NCI-H526 treated with DMSO at 0.1 percent for 48 hours (cell line): Measurements from ENCODE around the gene FGD4.
"Not testable (repeated sequence)": the region's sequence is repeated elsewhere in the genome, so short reads cannot be mapped to it uniquely, and the experiment has no call there.

Source experiments
- DNase-seq: peaks from one replicate; lab custom pipeline; 2025; lab: John Stamatoyannopoulos, UW

The FGD4 gene

DNA sequence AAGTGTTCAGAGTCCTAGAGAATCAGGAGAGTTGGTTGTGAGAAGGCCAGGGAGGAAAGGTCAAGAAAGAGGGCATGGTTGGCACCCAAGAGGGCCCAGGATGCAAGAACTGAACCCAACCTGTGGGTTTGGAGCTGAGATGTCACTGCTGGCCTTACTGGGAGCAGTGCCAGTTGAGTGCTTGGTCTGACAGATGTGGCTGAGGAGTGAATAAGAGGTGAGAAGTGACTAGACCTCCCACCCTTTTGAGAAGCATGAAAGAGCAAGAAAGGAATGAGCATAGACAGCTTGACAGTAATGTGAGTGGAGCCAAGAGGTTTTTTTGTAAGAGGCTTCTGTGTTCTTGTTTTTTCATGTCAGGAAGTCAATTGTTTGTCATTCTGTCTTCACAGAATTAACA lies 95.3 kb downstream of the FGD4 start:
- DNase-seq, result no peak

GRCh38 chr12:32496946-32497345 lies 97.6 kb downstream of the FGD4 start:
- DNase-seq, result no peak

GRCh38 chr12:32497864-32498263 lies 98.5 kb downstream of the FGD4 start:
- DNase-seq, result no peak

DNA sequence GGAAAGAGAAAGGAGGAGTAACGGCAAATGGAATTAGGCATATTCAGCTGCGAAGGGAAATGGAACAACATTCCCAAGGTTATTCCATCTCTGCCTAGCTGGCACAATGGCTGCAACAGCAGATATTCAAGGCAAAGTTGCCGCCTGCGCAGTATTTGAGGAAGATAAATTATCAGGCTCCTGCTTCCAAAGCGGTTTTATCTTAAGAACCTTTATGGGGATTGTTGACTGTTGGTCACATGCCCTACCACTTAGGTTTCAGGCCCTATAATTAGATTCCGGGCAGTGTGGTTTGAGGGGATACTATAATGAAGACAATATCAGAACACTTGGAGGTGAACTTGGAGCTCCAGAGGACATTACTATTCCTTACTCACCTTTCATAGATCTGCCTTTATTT lies 99.7 kb downstream of the FGD4 start:
- DNase-seq, result no peak

- peak; percentile 98 for DNase-seq
These were observed 102.5 kb downstream of the FGD4 start for GRCh38 chr12:32501835-32502333.

DNA sequence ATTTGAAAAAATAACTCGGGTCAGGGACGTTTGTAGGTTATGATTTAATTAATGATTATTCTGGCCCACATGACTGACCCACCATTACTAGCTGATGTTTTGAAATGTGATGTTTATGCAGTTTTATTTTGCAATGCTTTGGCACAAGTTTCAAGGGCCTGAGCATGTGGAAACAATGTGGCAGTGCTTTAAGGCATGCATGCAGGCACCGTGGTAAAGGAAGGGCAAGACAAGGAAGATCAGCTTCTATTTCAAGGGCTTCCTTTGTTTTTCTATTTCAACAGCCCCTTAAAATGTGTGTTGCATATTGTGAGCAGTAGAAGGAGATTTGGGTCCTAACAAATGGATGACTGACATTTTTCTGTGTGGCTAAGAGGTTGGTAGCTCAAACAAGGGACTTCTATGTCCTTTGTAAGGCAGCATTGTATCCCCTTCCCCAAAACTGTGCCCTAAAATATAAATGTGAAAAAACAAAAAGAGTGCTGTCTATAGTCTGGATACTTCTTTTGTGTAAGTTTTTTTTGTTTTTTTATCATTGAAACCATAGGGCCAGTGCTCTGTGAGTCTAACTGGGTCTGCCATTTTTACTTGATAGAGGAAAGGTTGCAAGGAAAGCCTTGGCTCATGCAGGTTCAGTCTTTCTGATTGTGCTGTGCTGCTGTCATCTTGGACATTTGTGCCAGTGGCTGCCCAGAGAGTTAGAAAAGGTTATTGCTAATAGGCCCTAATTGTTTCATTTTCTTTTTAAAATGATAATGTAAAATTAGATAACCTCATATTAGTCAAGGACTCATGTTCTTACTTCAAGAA lies 103.5 kb downstream of the FGD4 start:
- DNase-seq, result no peak

DNA sequence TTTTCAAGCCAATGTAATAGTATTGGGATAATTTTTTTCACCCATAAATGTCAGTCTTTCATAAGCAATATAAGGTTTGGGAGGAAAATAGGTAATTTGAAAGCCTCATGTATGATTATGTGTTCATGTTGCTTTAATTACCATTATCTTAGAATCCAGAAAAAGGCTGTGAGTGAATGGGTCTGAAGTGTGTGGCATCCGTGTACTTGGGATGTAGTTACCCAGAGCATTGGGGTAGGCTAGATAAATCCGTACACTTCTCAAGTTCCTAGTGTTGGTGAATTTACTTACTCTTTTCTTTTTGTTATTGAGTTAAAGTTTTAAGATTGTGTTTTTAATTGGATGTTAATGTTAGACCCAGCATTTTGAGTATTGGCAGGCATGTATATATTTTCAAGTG lies 104.4 kb downstream of the FGD4 start:
- DNase-seq, result no peak

DNA sequence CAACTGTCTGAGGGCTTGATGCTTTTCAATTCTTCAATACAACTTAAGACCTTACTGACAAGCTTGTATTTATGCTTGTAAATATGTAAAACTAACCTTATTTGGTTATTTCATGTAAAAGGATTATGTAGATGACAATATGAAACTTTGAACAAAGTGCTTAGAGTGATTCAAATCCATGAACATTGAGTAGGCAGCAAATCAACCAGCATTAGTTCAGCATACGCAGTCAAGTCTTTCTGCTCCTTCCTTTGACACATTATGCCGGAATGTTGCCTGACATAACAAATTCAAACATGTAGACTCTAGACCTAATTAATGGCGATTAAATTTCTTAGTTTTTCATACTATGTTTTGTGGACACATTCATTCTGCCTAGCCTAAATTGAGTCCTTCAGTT lies 105.2 kb downstream of the FGD4 start:
- no peak for DNase-seq

DNA sequence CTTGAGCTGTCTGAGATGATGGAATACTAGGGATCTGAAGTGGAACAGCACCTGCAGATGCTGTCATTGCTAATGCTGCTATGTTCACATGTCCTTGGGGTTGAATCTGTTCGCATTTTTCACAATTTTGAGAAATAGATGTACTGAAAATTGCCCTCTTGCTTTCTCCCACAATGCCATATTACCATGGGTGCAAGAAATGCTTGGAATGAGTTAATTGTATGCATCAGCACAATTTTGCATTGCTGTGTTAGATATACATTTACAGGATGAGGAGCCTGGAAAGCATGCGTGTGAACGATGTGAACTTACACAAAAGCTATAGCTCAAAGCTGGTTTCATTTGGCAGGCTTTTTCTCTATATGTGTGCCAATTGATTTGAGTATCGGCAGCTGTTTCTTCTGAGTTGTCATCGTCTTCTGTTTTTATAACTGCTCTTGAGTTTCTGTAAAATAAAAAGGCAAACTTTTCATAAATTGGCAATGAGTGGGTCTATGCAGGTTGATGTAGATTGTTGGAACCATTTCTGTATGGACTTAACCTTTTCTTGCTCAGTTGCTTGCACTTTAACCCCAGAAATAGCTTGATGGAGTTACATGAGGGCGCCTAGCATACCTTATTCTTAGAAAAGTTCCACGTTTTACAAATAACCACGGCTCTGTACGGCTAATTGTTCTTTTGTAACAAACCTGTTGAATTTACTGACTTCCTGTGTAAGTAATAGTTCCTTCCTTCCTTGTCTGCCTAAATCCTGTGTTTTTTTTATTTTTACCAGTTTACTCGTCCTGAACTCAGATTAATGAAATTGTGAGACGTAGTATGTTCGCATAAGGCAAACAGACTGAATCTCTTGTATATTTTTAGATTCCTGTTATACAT lies 105.9 kb downstream of the FGD4 start:
- DNase-seq, result no peak

- not testable (repeated sequence) for DNase-seq
These were observed 108.0 kb downstream of the FGD4 start for GRCh38 chr12:32507096-32507941.

DNA sequence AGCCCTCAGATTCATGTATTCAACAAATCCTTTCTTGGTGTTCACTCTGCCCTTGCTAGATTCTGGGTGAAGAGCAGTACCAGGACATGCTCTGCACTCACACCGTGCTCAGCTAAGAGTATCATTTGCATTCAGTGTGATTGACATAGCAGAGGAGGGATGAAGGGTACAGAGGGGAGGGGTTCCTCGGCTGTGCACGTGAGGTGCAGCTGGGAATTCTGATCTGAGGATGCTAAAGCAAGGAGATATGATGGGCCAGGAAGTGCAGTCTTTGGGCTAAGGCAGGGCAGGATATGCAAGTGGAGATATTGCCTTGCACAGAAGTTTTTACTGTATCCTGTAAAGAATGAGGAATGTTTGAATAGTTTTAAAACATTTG lies 108.6 kb downstream of the FGD4 start:
- no peak for DNase-seq

GRCh38 chr12:32508626-32509025 lies 109.3 kb downstream of the FGD4 start:
- DNase-seq, result no peak

- DNase-seq, result no peak
These were observed 110.2 kb downstream of the FGD4 start for GRCh38 chr12:32509328-32510091.

DNA sequence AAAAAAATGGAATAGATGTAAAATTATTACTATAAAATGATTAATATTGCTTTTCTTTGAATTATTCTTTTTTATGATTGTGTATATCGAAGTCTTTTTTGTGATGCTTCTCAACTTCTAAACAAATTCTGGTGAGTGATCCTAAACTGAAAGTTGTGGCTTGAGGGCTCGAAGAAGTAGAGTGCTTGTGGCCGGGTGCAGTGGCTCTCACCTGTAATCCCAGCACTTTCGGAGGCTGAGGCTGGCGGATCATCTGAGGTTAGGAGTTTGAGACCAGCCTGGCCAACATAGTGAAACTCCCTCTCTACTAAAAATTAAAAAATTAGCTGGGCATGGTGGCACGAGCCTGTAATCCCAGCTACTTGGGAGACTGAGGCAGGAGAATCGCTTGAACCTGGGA lies 112.6 kb downstream of the FGD4 start:
- not testable (repeated sequence) for DNase-seq

GRCh38 chr12:32512379-32512778 lies 113.0 kb downstream of the FGD4 start:
- no peak for DNase-seq

- DNase-seq, result no peak
These were observed 113.6 kb downstream of the FGD4 start for GRCh38 chr12:32512910-32513309.

- DNase-seq, result peak; percentile 19
These were observed 115.9 kb downstream of the FGD4 start for GRCh38 chr12:32515137-32515873.

GRCh38 chr12:32516230-32516629 lies 116.9 kb downstream of the FGD4 start:
- no peak for DNase-seq

DNA sequence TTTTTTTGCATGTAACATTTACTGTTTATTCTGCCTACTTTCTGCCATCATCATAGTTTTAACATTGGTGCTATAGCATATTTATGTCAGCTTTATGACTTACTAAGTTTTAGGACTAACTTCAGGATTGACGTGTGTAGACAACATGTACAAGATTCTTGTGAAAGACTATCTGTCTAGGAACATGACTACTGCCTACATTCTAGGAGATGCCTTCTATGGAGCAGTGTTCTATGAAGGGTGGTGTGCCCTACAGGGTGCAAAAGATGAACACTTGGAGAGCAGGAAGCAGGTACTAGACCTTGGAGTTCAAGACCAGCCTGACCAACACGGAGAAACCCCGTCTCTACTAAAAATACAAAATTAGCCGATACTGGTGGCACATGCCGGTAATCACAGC lies 118.6 kb downstream of the FGD4 start:
- DNase-seq, result no peak

DNA sequence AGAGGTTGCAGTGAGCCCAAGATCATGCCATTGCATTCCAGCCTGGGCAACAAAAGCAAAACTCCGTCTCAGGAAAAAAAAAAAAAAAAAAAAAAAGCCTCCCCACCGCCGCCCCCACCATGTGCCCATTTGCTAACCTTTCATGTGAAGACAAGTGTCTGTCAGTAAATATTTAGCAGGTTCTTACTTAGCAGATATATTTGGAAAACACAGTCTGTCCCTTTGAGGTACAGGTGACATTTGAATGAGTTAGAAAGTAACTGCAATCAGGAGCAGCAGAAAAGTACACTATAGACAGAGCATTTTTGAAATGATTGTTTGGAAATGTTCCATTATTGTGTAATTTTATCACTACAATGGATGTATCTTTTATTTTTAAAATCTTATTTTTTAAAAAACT lies 119.7 kb downstream of the FGD4 start:
- DNase-seq, result no peak
